Thyroid gland (tissue), 4 donors: Measurements from ENCODE around the gene CALCOCO2. TPM values are rescaled to one million over a fixed set of nuclear protein-coding genes. Genes with fewer than 3 reads are reported as not detected.

ENCODE experiments used
- DNase-seq, 2 donors: peaks; one replicate each; pipeline ENCODE4 v3.0.0-alpha.2; 2019
- H3K27ac ChIP-seq, 3 donors: fragments of 200-600 bp; sonication (generic); 1 replicate in 2 of 3; 2 replicates in 1 of 3; pipeline ENCODE4 v1.5.1; 2016 to 2019; ENCODE audit warnings: mild to moderate bottlenecking in 1 of 3, moderate library complexity in 1 of 3
- H3K27me3 ChIP-seq: fragments of 200-600 bp; sonication (generic); one replicate; pipeline ENCODE4 v1.5.1; 2019
- H3K36me3 ChIP-seq, 2 donors: fragments of 200-600 bp; sonication (generic); one replicate each; pipeline ENCODE4 v1.5.1; 2016 to 2019
- H3K4me1 ChIP-seq, 2 donors: fragments of 200-600 bp; sonication (generic); one replicate each; pipeline ENCODE4 v1.5.1; 2017 to 2019
- H3K4me3 ChIP-seq, 3 donors: fragments of 200-600 bp; sonication (generic); replicated peaks in 1 of 3; 1 replicate in 2 of 3; 2 replicates in 1 of 3; pipeline ENCODE4 v1.5.1; 2016; ENCODE audit warnings: mild to moderate bottlenecking in 1 of 3
- H3K9me3 ChIP-seq: fragments of 200-600 bp; sonication (generic); one replicate; pipeline ENCODE4 v1.5.1; 2017
- POLR2A ChIP-seq, 2 donors: fragments of 450-650 bp; IDR thresholded peaks; one replicate each; pipeline ENCODE4 v1.6.1; 2017; ENCODE audit warnings: antibody characterized with exemption in 2 of 2, mild to moderate bottlenecking in 2 of 2, moderate library complexity in 1 of 2
- WGBS, 2 donors: methylation state at CpG; one replicate each; pipeline ENCODE4 v1.1.5; 2017; 5-methylcytosine and 5-hydroxymethylcytosine counted together
- intact Hi-C: fragments of 100-400 bp; cut with DNase I; formaldehyde crosslinking; loops from one replicate; pipeline ENCODE4 v1.15.1; 2023
- total RNA-seq, 4 donors: library from RNA; depleted of rRNA; stranded (reverse); fragments of >200 nt; gene quantifications; one replicate each; pipeline ENCODE4 v1.2.3, GENCODE V29; 2016
- TF ChIP-seq, protein P1 (sequence below), 6 experiments: fragments of 200-600 bp in 3 of 6; fragments of 450-650 bp in 3 of 6; sonication (generic) in 3 of 6; IDR thresholded peaks; one replicate each; pipeline ENCODE4 v1.5.1; 2016 to 2019; ENCODE audit warnings: antibody characterized with exemption in 6 of 6, mild to moderate bottlenecking in 2 of 6, inconsistent platforms in 1 of 6, moderate library complexity in 1 of 6

CALCOCO2 gene, protein sequence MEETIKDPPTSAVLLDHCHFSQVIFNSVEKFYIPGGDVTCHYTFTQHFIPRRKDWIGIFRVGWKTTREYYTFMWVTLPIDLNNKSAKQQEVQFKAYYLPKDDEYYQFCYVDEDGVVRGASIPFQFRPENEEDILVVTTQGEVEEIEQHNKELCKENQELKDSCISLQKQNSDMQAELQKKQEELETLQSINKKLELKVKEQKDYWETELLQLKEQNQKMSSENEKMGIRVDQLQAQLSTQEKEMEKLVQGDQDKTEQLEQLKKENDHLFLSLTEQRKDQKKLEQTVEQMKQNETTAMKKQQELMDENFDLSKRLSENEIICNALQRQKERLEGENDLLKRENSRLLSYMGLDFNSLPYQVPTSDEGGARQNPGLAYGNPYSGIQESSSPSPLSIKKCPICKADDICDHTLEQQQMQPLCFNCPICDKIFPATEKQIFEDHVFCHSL
- 100 to 1,000 TPM; 111 to 163 (median 139) TPM for total RNA-seq

DNA sequence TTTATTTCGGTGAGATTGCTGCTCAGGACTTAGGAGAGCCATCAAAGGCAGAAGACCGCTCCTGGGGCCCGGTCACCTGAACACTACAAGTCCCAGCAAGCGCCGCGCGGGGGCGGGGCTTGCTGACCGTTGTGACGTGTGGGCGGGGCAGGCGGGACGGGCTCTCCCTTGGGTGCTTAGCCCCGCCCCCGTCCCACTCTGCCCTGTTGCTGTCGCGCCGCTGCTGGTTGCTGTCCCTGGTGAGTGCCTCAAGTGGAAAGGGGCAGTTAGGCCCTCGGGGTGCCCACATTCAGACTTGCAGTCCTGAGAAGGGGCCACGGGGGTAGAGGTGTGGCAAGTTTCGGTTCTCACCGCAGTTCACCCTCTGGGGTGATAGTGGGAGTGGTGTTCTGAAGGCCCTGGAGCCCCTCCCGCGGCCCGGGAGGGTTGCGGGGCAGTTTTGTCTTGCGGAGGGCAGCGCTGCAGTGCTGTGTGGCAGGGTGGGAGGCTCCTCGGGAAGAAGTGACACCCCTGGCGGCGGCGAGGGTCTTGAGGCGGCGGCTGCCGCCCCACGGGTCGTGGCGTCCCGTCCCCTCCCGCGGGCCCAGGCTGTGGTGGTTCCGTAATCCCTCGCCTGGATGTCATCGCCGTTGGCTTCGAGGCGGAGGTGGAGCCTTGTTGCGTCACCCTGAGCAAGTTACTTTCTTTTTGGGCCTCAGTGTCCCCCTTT lies at the start of gene CALCOCO2:
TSS of gene CALCOCO2 (plus strand) at position 196 of the 709 bp plus-strand sequence. CDS start 10,673 bp downstream, outside the sequence.
- DNase-seq, result peak; percentile 96 to 97
- intact Hi-C loops, result no loop called here
- peaks cover 12 to 30% of the 10 kb centered on the region in 2 donors for H3K4me1 ChIP-seq
- peak within 1 kb of the TSS; percentile 93 to 97 (median 95) for H3K27ac ChIP-seq
- H3K4me3 ChIP-seq, result peak within 1 kb of the TSS; percentile 57 to 89 (median 84)
- H3K36me3 ChIP-seq, result no peaks in the 10 kb centered on the region
- TF ChIP-seq, protein P1, sequence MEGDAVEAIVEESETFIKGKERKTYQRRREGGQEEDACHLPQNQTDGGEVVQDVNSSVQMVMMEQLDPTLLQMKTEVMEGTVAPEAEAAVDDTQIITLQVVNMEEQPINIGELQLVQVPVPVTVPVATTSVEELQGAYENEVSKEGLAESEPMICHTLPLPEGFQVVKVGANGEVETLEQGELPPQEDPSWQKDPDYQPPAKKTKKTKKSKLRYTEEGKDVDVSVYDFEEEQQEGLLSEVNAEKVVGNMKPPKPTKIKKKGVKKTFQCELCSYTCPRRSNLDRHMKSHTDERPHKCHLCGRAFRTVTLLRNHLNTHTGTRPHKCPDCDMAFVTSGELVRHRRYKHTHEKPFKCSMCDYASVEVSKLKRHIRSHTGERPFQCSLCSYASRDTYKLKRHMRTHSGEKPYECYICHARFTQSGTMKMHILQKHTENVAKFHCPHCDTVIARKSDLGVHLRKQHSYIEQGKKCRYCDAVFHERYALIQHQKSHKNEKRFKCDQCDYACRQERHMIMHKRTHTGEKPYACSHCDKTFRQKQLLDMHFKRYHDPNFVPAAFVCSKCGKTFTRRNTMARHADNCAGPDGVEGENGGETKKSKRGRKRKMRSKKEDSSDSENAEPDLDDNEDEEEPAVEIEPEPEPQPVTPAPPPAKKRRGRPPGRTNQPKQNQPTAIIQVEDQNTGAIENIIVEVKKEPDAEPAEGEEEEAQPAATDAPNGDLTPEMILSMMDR (IDR thresholded peaks at IDR 0.05), result peak in 1 of 6 experiments; percentile 8
- TF ChIP-seq POLR2A (IDR thresholded peaks at IDR 0.05), result peak; percentile 59 to 90
- WGBS, 2 donors, result 0 to 1% methylated on average over 20 to 33 of the region's 48 CpGs
- H3K9me3 ChIP-seq, result no peaks in the 10 kb centered on the region
- H3K27me3 ChIP-seq, result no peaks in the 10 kb centered on the region

DNA sequence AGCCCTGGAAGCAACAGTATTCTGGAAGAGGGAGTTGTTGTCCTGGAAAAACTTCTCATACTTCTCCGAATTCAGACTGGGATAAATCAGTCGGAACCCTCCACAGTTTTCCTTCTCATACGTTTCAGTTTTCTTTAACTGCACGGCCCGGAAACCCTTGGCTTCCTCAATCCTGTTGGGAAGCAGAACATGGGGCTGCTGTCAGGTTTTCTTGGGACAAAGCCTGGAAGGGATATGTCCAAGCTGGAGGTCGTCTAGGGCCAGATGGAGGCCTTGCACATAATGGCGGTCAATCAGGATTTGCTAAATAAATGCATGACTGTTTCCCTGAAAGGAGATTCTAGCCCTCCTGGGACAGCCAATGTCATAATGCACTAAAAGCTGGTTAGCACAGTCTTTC lies 43.0 kb upstream of the CALCOCO2 start:
- intact Hi-C loops, result loop anchor here (10.0 kb wide), 1 partner anchor 113 kb away; no protein-coding TSS in a partner anchor
- Histone ChIP-seq H3K4me3 (no peak overlapping the region), H3K4me1 (peaks cover 0 to 7% of the 10 kb centered on the region in 2 donors), H3K9me3 (no peaks in the 10 kb centered on the region), H3K27me3 (no peaks in the 10 kb centered on the region), H3K36me3 (no peaks in the 10 kb centered on the region), H3K27ac (no peak overlapping the region)
- 82 to 88% methylated on average over 7 of the region's 7 CpGs for WGBS, 2 donors
- no peak for DNase-seq
- TF ChIP-seq, protein P1 (IDR thresholded peaks at IDR 0.05), result no peak
- TF ChIP-seq POLR2A (IDR thresholded peaks at IDR 0.05), result no peak

DNA sequence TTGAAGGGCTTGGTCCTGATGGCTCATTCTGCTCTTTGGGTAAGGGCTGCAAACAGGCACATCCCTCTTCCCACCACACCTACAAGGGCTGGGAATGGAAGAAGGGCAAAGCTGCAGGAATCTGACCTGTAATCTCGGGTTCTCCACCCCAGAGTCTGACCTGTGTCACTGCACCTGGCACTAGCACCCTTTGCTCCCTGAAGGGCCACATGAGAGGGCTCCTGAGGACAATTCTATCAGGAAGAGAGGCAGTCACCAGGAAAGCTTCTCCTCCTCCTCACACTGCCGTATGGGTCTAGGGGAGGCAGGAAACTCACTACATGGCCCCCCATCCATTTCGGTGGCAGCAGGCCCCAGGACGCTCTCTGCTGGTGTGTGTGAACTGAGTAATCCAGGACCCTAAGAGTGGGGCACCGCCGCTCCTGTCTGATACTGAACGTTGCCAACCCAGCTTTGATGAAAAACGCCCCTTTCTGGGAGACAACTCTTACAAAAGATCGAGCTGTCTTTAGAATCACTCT lies 40.2 kb upstream of the CALCOCO2 start:
- intact Hi-C loops, result loop anchor here (5.0 kb wide), 1 partner anchor 63 kb away; the partner anchor contains the start of gene HOXB13
- WGBS, 2 donors, result 28 to 42% methylated on average over 6 to 9 of the region's 9 CpGs

DNA sequence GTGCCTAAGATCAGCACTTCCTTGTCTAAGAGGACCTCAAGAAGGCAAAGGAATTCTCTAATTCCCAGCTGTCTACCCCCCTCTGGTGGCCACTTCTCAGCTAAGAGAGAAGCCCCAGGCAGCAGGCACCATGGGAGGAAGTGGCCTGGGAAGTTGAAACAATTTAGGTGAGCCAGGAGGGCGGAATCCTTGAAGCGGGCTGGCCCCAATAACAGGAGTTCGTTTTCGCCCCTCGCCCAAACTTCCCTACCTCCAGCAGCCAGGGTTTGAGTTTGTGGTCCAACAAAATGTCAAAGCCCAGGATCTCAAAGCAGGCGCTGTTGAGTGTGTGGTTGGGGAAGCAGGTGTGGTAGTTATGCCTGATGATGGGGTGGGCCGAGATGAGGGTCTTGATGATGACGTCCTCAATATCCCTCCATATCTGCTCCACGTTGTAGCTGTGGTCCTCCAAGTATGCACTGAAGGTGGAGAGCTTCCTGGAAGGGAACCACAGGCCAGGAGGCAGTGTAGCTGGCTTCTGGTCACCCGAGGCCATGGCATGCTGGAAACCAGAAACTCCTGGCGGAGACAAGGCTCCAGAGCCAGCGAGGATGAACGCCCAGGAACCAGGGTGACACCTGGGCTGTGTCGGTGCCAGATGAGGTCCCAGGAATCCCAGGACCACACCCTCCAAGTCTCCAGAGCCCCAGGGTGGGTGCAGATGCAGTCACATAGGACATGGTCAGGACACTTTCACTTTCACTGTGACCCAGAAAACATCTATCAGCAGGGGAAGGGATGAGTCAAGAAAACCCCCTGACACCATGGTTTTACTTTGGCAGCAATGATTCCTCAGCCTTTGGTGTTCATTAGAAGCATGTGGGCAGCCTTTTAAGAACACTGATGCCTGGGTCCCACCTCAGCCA lies 39.5 kb upstream of the CALCOCO2 start:
- no peak for TF ChIP-seq POLR2A (IDR thresholded peaks at IDR 0.05)
- TF ChIP-seq, protein P1 (IDR thresholded peaks at IDR 0.05), result peak in 5 of 6 experiments; percentile 22 to 81 (median 67)
- 57 to 60% methylated on average over 9 to 13 of the region's 14 CpGs for WGBS, 2 donors
- peaks cover 0 to 7% of the 10 kb centered on the region in 2 donors for H3K4me1 ChIP-seq
- no peaks in the 10 kb centered on the region for H3K36me3 ChIP-seq
- H3K27me3 ChIP-seq, result no peaks in the 10 kb centered on the region
- intact Hi-C loops, result loop anchor here (5.0 kb wide), 1 partner anchor 64 kb away; the partner anchor contains the start of gene HOXB13
- DNase-seq, result peak; percentile 81 to 84
- no peak overlapping the region for H3K27ac ChIP-seq
- H3K4me3 ChIP-seq, result no peak overlapping the region
- no peaks in the 10 kb centered on the region for H3K9me3 ChIP-seq

More for the DNA sequence above, 40.2 kb upstream of the CALCOCO2 start:
- peaks cover 0 to 7% of the 10 kb centered on the region in 2 donors for H3K4me1 ChIP-seq
- no peaks in the 10 kb centered on the region for H3K36me3 ChIP-seq
- no peaks in the 10 kb centered on the region for H3K9me3 ChIP-seq
- H3K27ac ChIP-seq, result no peak overlapping the region
- no peak overlapping the region for H3K4me3 ChIP-seq
- no peak for DNase-seq
- no peaks in the 10 kb centered on the region for H3K27me3 ChIP-seq
- TF ChIP-seq, protein P1 (IDR thresholded peaks at IDR 0.05), result no peak
- no peak for TF ChIP-seq POLR2A (IDR thresholded peaks at IDR 0.05)
